HG02623 (cell line): ENCODE results near the gene TEX19.

Experiments used
- ATAC-seq: cut with Tn5 transposase; IDR thresholded peaks from one replicate; pipeline ENCODE4 v1.9.1; 2021; ENCODE audit warnings: moderate library complexity; ENCODE audit not compliant: unreplicated experiment

TEX19 gene, protein sequence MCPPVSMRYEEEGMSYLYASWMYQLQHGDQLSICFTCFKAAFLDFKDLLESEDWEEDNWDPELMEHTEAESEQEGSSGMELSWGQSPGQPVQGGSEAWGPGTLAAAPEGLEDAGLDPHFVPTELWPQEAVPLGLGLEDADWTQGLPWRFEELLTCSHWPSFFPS

DNA sequence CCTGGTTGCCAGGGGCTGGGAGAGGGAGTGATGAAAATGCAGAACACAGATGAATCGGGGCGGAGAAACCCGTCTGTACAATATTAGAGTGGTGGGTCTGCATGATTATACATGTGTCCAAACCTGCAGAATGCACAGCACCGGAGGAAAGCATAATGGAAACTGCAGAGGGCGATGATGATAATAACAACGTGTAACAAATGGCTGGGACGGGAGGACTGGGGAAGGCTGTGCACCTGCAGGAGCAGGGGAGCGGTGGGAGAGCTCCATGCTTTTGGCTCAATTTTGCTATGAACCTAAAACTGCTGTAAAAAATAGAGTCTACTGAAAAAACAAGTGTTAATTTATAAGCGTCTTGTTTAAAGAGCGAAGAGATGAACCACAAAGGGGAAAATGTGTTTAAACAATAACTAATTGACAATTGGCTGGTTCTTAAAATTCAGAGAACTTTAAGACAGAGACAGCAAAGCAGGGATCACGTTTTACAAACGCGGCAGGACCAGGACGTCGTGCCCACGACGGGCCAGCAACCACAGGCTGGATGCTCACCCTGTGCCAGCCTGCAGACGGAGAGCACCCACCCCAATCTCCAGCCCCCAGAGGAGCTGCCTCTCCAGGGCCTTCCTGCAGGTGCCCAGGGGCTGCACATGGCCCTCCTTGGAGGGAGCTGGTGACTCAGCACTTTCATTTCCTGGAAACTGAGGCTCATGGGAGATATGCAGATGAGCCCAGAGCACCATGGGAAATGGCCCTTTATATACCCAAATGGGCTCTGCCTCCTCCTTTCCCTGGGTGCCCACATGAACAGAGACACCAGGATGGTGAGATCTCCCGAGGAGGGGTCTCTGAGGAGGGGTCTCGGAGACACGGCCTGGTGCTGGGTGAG is at the start of gene TEX19:
TSS of gene TEX19 (plus strand) at position 783 of the 886 bp plus-strand sequence. CDS start 2,904 bp downstream, outside the sequence.
- ATAC-seq, result no peak

DNA sequence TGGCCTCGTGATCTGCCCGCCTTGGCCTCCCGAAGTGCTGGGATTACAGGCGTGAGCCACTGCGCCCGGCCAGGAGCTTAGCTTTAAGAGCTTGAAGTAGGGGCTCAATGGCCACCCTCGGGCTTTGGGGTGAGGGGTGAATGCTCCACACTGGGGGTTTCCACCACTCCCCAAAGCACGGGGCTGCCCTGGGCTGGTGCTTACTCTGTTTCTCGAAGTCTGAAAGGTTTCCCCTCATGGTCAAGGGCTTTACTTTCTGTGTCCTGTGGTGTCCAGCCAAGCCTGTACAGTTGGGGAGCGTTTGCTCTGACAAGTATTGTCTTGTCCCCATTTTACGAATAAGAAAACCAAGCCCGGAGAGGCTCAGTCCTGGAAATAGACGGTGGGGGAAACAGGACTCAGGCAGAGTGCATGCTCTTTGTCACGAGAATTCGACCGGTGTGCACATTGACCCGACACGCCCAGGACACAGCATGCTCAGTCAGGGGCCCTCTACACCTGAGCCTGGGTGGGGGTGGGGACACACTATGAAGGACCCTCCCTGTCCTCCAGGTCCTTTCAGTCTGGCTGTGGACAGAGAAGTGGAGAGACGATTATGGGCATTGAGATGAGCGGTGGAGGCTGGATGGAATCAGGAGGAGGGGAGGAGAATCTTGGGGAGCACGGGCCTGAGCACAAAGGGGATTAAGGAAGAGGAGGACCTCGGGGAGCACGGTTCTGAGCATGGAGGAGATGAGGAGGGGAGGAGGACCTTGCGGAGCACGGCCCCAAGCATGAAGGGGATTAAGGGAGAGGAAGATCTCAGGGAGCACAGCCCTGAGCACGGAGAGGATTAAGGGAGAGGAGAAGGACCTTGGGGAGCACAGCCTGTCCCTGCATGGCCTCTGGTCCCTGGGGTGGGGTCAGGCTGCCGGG is 49.1 kb upstream of the TEX19 start:
- no peak for ATAC-seq

DNA sequence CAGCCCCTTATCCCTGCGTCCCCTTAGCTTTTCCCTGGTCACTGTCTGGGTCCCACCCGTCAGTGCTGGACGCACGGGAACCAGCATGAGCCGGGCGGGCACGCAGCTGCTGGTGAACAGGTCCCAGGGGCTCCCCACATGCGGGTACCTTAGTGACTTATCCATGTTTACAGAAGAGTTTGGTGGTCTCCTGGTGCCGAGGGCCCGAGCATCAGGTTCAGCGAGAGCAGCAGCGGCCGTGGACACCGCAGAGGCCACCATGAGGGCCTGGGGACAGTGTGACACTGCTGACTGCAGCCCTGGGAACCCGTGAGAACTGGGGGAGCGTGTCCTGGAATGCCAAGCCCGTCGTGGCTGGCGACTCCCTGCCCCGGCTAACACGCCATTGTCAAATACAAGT is 48.2 kb upstream of the TEX19 start:
- ATAC-seq, result no peak

DNA sequence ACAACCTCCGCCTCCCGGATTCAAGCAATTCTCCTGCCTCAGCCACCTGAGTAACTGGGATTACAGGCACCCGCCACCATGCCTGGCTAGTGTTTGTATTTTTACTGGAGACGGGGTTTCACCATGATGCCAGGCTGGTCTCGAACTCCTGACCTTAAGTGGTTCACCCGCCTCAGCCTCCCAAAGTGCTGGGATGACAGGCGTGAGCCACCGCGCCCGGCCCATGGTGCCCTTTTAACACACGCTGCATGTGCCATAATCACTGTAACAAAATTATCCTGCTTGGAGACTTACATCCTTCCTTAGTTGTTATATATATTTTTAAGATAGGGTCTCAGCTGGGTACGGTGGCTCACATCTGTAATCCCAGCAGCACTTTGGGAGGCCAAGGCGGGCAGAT is 47.1 kb upstream of the TEX19 start:
- no peak for ATAC-seq

DNA sequence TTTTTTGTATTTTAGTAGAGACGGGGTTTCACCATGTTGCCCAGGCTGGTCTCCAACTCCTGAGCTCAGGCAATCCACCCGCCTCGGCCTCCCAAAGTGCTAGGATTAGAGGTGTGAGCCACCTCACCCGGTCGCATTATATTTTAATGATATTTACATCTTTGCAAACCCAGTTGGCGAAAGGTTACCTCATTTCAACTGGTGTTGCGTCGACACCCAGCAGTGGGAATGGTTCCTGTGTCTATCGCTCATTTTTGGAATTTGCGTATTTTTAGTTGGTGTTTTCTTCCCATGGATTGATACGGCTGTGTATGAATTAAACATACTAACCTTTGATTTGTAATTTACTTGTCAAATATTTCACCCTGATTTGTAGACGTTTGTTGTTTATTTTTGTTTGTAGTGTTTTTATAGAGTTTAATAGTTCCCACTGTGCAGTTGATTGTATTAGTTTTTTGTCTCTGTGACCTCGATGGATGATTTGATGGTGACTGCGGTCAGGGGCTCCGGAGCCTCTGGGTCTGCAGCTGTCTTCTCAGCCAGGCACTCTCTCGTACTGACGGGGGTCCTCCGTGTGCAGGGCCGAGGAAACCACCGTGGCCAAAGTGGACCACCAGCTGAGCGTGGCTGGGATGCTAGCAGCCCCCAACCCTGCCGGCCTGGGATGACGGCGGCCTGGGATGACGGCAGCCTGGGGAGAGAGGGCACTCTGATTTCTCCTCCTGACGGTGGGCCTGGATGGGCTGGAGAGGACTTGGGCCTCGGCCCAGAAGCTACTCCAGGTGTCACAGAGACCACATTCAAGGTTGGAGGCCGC is 45.6 kb upstream of the TEX19 start:
- no peak for ATAC-seq

DNA sequence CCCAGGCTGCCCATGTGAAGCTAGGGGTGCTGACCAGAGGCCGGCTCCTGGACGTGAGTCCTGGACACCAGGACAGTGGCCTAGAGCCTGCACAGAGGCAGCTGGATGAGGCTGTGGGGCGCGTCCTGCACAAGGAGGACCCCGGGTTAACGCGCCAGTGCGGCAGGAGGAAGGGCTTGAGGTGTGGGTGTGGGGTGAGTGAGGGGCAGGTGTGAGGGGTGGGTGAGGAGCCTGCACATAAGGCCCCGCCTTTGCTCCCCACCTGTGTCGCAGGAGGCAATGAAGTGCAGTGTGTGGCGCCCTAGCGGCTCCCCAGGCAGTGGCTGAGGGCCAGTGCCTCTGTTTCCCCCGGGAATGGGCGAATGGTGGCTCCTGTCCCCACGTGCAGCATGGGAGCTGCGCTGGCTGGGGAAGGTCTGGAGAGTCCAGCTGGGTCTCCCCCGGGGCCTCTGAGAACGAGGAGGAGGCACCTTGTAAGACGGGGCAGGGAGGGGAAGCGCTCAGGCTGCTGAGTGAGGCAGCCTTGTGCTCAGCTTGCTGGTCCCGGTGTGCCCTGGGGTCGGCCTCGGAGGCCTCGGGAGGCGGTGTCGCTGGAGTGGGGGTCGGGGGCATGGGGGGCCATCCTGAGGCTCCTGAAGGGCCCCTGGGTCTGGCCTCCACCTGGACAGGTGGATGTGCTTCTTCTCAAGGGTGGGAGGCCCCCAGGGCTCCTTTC is 44.9 kb upstream of the TEX19 start:
- no peak for ATAC-seq

DNA sequence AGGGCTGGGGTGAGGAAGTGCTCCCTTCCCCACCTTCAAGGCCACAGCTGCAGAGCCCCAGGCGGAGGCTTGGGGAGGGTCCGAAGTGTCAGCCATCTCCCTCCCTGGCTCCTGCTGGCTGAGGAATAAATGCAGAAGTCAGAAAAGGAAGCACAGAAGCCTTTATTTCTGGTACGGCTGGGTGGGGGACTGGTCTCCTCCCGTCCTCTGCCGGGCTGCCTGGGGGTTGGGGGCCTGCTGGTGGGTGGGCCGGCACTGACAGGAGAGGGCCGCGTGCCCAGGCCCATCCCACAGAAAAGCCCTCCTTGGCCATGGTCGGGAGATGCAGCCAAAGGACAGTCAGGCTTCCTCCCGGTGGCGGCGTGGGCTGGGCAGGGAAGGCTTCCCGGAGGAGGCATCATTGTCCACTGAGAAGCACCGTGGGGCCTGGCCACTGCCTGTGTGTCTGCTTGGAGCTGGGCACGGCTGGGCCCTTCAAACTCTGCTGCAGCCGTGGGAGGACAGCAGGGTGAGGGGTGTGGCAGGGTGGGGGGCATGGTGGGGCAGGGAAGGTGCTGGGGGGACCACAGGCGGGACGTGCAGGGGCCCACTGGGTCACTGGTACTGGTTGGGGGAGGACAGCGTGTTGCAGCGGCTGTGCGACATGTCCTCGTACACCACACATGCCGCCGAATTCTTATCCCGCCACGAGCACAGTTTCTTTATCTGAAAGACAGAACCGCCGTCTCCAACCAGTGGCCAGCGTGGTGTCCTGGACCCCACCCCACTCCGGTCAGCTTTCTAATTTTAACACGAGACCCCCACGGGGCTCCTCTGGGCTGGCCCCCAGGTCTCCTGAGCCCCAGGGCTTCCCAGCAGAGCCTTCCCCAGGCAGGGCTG is 44.1 kb upstream of the TEX19 start:
- ATAC-seq, result no peak

DNA sequence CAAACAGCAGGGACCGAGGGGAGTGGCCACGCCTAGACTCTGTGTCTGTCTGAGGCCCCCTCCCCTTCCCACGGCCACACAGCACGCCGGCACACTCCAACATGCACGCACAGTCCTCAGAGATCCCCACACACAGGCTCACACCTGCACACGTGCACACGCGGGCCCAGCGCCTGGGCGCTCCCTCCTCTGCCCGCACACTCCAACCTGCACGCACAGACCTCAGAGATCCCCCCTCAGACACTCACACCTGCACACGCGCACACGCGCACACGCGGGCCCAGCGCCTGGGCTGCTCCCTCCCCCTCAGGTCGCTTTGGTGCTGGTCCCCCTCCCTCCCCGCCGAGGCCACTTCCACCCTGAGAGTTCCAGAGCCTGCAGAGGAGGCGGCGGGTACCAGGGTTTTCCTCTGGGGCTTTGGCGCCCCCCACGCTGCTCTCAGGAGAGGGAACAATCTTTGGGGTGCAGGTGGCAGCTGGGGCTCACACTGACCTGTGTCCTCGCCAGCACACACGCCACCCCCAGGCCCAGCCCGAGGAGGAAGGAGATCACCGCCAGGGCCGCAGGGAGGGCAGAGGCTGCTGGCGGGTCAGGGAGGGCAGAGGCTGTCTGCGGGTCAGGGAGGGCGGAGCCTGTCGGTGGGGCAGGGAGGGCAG is 43.2 kb upstream of the TEX19 start:
- no peak for ATAC-seq

DNA sequence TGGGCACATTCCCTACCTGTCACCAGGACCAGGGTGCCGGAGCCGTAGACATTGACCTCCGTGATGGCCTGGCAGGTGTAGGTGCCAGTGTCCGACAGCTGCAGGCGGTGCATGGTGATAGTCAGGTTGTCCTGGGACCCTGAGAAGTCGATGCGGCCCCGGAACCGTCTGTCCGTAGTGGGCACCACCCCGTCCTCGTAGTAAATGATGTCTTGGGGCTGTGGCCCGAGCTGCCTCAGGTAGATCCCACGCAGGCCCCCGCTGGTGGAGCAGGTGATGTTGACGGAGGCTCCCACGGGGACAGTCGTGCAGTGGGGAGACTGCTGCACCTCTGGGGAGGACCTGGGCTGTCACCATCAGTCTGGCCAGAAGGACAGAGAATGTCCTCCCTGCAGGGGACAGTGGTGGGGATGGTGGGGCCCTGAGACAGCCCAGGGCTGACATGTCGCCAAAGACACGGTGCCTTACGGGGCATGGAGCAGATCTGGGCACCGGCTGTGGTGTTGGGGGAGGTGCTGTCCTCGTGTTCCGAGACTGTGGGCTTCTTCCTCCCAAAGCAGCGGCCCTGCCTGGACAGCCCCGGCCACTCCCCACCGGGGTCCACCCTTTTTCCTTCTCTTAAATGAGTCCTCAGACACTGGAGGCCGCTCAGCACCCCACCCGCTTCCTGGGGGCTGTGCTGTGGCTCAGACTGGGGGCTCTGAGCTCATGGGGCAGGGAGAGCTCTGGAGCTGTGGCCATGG is 42.2 kb upstream of the TEX19 start:
- ATAC-seq, result no peak

DNA sequence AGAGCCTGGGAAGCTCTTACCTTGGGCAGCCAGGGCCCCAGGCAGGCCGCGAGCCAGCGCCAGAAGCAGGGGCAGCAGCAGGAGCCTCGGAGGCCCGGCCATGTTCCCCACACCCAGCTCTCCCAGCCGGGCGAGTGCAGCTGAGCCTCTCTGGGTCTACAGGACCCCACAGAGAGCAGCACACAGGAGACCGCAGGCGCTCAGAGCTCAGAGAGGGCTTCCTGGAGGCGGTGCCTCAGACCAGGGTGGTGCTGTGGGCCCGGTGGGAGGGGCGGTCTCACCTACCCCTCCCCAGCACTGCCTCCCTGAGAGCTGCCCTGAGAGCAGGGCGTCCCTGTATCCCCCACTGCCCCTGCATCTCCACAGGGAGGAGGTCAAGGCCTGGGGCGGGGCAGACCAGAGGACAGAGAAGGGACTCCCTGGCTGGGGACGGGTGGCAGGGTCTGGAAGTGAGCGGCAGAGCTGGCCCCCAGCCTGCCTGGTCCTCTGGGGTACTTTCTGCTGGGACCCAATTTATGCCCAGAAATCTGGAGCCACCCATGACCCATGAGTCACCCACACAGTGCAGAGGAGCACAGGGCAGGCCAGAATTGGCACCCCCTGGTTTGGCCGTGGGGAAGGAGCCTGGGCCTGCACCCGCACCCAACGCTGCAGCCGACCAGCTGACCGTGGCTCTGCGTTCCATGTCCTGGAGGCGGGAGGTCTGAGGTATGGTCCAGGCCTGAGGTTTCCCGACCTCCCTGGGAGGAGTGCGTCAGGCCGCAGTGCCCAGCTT is 41.5 kb upstream of the TEX19 start, which contains the start of gene CD7:
TSS of gene CD7 (minus strand) at position 215 of the 775 bp plus-strand sequence. CDS start at position 102, 113 bp downstream.
- ATAC-seq, result no peak

DNA sequence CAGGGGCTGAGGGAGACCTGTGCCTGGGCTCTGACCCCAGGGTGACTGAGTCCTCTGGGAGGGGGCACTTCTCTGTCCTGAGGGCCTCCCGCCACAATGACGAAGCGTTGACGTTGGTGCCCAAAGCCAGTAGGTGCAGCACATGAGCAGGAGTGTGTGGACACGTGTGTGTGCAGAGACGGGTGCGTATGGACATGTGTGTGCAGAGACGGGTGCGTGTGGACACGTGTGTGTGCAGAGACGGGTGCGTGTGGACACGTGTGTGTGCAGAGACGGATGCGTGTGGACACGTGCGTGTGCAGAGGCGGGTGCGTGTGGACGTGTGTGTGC is 40.9 kb upstream of the TEX19 start:
- no peak for ATAC-seq

DNA sequence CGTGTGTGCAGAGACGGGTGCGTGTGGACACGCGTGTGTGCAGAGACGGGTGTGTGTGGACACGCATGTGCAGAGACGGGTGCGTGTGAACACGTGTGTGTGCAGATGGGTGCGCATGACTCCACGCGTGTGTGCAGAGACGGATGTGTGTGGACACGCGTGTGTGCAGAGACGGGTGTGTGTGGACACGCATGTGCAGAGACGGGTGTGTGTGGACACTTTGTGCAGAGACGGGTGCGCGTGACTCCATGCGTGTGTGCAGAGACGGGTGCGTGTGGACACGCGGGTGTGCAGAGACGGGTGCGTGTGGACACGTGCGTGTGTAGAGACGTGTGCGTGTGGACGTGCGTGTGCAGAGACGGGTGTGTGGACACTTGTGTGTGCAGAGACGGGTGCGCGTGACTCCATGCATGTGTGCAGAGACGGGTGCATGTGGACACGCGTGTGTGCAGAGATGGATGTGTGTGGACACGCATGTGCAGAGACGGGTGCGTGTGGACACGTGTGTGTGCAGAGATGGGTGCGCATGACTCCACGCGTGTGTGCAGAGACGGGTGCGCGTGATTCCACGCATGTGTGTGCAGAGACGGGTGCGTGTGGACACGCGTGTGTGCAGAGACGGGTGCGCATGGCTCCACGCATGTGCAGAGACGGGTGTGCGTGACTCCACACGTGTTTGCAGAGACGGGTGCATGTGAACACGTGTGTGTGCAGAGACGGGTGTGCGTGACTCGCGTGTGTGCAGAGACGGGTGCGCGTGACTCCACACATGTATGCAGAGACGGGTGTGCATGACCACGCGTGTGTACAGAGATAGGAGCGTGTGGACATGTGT is 40.1 kb upstream of the TEX19 start:
- ATAC-seq, result no peak

DNA sequence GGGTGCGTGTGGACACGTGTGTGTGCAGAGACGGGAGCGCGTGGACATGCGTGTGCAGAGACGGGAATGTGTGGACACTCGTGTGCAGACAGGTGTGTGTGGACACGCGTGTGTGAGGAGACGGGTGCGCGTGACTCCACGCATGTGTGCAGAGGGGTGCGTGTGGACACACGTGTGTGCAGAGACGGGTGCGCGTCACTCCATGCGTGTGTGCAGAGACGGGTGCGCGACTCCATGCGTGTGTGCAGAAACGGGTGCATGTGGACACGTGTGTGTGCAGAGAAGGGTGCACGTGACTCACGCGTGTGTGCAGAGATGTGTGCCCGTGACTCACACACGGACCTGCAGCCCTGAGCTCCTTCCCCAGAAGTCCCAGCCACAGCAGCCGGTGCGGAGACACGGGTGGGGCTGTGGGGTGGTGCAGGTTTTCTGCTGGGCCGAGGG is 39.4 kb upstream of the TEX19 start:
- ATAC-seq, result no peak

DNA sequence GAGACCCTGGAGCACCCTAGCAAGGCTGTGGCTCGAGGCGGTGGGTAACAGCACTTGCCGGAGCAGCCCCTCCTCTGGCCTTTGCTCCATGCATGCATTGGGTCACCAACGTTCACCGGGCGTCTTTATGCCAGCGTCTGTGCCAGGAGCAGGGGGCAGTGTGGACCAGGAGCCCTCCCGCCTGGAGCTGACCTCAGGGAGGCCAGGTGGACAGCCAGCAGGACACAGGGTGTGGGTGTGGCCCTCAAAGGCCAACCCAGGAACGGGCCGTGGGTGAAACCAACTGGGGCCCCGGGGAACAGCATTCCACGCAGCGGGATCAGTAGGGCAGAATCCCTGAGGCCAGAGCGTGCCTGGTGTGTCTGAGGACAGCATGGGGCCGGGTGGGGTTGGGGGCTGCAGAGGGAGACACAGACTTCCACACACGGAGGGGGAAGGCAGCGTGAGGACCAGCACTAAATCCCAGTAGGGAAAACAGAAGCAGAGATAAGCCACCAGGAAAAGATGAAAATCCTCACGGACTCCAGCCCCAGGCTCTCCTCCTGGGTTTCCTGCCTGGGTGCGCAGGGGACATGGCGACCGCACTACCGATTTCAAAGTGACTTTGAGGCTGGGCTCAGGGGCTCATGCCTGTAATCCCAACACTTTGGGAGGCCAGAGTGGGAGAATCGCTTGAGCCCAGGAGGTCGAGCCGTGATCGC is 38.8 kb upstream of the TEX19 start:
- ATAC-seq, result no peak
